ENCODE measurements around the gene MPRIP. TPM values are rescaled to one million over a fixed set of nuclear protein-coding genes. Genes with fewer than 3 reads are reported as not detected.

MPRIP gene
- total RNA-seq, 1 donor from 2014 or later: 345 TPM

DNA sequence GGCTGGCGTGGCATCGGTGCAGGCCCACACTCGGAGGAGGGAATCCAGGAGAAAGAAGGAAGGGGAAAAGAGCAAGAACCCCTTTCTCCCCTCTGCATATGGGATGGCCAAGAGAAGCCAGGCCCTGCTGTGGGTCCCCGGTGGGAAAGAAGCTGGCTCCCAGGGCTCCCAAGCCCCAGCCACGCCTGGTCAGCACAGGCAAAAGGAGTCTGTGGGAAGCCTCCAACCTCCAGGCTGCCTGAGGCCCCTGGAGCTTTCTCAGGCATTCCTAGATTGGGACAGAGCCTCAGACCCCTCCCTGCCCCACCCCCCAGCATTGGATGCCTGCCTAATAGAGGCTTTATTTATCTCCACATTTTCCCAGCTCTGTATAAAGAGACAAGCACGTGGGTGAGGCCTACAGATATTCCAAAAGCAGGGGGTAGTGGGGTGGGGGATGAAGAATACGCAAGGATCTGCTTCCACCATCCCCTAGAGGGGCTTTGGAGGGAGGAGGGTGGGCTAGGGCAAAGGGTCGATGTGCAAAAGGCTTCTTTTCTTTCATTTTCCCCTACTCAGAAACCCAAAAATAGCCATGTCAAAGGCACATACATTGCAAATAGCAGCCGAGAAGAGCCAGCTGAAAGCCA lies 56.4 kb downstream of the MPRIP start:
- peaks cover 3% of the 10 kb centered on the region for H3K36me3 Mint-ChIP-seq (ENCODE audit: low read depth)
- peak overlapping the region; percentile 95 for H3K27ac Mint-ChIP-seq (ENCODE audit: unreplicated experiment)
- TF ChIP-seq, protein P1, sequence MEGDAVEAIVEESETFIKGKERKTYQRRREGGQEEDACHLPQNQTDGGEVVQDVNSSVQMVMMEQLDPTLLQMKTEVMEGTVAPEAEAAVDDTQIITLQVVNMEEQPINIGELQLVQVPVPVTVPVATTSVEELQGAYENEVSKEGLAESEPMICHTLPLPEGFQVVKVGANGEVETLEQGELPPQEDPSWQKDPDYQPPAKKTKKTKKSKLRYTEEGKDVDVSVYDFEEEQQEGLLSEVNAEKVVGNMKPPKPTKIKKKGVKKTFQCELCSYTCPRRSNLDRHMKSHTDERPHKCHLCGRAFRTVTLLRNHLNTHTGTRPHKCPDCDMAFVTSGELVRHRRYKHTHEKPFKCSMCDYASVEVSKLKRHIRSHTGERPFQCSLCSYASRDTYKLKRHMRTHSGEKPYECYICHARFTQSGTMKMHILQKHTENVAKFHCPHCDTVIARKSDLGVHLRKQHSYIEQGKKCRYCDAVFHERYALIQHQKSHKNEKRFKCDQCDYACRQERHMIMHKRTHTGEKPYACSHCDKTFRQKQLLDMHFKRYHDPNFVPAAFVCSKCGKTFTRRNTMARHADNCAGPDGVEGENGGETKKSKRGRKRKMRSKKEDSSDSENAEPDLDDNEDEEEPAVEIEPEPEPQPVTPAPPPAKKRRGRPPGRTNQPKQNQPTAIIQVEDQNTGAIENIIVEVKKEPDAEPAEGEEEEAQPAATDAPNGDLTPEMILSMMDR (IDR thresholded peaks at IDR 0.05): no peak
- H3K4me3 Mint-ChIP-seq (ENCODE audit: unreplicated experiment): peak overlapping the region; percentile 56
- DNase-seq (ENCODE audit: low spot score): peak; percentile 40
- H3K9me3 Mint-ChIP-seq (ENCODE audit: low read depth): no peaks in the 10 kb centered on the region
- H3K27me3 Mint-ChIP-seq (ENCODE audit: low read depth): no peaks in the 10 kb centered on the region
- H3K4me1 Mint-ChIP-seq (ENCODE audit: low read depth): peaks cover 73% of the 10 kb centered on the region

DNA sequence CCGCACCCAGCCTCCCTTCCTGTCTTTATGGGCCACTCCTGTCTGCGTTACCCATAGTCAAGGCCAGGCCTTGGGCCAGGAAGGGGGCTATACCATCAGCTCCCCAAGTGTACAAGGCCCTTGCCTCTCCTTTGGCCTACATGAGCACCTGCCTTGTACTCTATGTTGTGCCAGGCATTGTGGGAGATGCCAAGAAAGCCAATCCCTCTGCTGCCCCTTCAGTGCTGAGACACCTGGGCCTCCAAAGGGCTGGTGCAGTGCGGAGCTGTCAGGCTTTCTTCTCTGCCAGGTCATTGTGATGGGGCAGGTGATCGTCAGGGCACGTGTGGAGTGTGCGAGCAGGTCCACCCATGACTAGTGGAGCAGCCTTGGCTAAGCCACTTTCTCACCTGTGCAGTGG lies 59.9 kb downstream of the MPRIP start:
- Mint-ChIP-seq H3K4me1 (ENCODE audit: low read depth) (peaks cover 59% of the 10 kb centered on the region), H3K36me3 (ENCODE audit: low read depth) (peaks cover 7% of the 10 kb centered on the region), H3K9me3 (ENCODE audit: low read depth) (no peaks in the 10 kb centered on the region), H3K4me3 (ENCODE audit: unreplicated experiment) (no peak overlapping the region), H3K27ac (ENCODE audit: unreplicated experiment) (no peak overlapping the region), H3K27me3 (ENCODE audit: low read depth) (no peaks in the 10 kb centered on the region)
- TF ChIP-seq, protein P1 (IDR thresholded peaks at IDR 0.05): no peak
- DNase-seq (ENCODE audit: low spot score): peak; percentile 57

DNA sequence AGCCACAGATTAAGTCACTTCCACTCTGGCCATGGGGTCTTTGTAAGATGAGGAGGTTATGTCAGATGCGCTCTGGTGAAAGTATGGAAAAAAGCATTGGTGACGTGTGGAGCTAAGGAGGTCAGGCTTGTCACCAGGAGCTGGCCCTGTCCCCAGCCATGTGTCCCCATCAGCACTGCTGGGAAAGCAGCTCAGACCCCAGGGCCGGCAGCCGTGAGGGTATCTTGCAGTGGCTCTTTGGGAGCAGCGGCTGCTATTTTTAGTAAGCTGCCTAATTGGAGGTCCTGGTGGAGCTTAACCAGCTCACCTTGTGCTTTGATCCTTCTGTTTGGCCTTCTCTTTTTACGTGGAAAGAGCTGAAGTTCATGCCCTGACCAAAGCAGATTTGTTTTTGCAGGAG lies 60.9 kb downstream of the MPRIP start:
- Mint-ChIP-seq H3K27me3 (ENCODE audit: low read depth) (no peaks in the 10 kb centered on the region), H3K4me3 (ENCODE audit: unreplicated experiment) (no peak overlapping the region), H3K9me3 (ENCODE audit: low read depth) (no peaks in the 10 kb centered on the region), H3K27ac (ENCODE audit: unreplicated experiment) (no peak overlapping the region), H3K4me1 (ENCODE audit: low read depth) (peaks cover 59% of the 10 kb centered on the region), H3K36me3 (ENCODE audit: low read depth) (peaks cover 7% of the 10 kb centered on the region)
- no peak for DNase-seq (ENCODE audit: low spot score)
- TF ChIP-seq, protein P1 (IDR thresholded peaks at IDR 0.05): no peak

GRCh38 chr17:17104036-17104435 lies 61.8 kb downstream of the MPRIP start:
- TF ChIP-seq, protein P1 (IDR thresholded peaks at IDR 0.05): no peak
- Mint-ChIP-seq H3K36me3 (ENCODE audit: low read depth) (peaks cover 7% of the 10 kb centered on the region), H3K27ac (ENCODE audit: unreplicated experiment) (no peak overlapping the region), H3K27me3 (ENCODE audit: low read depth) (no peaks in the 10 kb centered on the region), H3K4me3 (ENCODE audit: unreplicated experiment) (no peak overlapping the region), H3K4me1 (ENCODE audit: low read depth) (peaks cover 59% of the 10 kb centered on the region), H3K9me3 (ENCODE audit: low read depth) (no peaks in the 10 kb centered on the region)
- DNase-seq (ENCODE audit: low spot score): peak; percentile 34

DNA sequence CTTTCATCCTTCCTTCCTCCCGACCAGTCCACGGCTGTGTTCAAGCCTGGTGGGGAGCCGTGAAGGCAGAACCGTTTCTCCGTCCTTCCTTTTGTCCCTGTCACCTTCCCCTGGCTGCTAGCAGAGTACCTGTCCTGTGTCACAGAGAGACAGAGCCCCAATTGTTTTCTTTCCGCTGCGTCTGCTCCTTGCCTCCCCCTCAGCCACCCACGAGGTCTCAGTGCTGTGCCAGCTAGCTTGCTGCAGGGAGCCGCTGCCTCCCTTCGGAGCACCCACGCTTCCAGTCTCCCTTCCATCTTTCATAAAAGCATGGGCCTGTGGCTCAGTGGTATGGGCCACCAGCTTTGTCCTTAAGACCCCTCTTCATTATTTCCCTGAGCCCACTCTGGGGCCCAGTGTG lies 62.2 kb downstream of the MPRIP start:
- peaks cover 59% of the 10 kb centered on the region for H3K4me1 Mint-ChIP-seq (ENCODE audit: low read depth)
- DNase-seq (ENCODE audit: low spot score): peak; percentile 44
- TF ChIP-seq, protein P1 (IDR thresholded peaks at IDR 0.05): no peak
- peak overlapping the region; percentile 49 for H3K27ac Mint-ChIP-seq (ENCODE audit: unreplicated experiment)
- no peaks in the 10 kb centered on the region for H3K9me3 Mint-ChIP-seq (ENCODE audit: low read depth)
- no peaks in the 10 kb centered on the region for H3K27me3 Mint-ChIP-seq (ENCODE audit: low read depth)
- no peak overlapping the region for H3K4me3 Mint-ChIP-seq (ENCODE audit: unreplicated experiment)
- H3K36me3 Mint-ChIP-seq (ENCODE audit: low read depth): peaks cover 7% of the 10 kb centered on the region

Data from chondrocyte (in vitro differentiated cells).